ENCODE results near the gene RBCK1.

The RBCK1 gene

GRCh38 chr20:400128-400453 lies 8.0 kb upstream of the RBCK1 start:
- DNase-seq, result no peak

GRCh38 chr20:400454-401275 lies 7.4 kb upstream of the RBCK1 start:
- no peak for DNase-seq

DNA sequence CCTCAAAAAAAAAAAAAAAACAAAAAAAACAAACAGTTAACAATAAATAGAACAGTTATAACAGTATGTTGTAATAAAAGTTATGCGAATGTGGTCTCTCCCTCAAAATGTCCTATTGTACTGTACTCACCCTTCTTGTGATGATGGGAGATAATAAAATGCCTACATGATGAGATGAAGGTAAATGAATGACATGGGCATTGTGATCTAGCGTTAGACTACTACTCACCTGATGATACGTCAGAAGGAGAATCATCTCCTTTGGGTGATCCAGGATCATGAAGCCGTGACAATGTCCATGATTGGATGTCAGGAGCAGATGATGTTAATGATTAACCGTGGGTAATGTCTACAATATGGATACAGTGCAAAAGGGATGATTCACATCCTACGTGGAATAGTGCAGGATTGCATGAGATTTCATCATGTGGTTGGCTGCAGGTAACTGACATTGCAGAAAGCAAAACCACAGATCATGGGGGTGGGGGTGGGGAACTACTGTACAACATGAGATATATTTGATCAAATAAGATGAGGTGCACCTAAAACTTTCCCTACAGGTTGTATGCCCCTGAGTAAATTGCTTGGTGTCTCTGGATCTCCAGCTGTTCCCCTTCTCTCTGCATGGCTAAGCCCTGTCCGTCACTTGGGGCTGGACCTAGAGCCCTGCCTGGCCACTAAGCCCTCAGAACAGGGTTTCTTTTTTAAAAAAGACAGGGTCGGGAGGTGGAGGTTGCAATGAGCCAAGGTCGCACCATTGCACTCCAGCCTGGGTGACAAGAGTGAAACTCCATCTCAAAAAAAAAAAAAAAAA lies 6.2 kb upstream of the RBCK1 start:
- DNase-seq, result no peak

GRCh38 chr20:402496-402885 lies 5.6 kb upstream of the RBCK1 start:
- DNase-seq, result no peak

GRCh38 chr20:402898-403581 lies 5.1 kb upstream of the RBCK1 start:
- DNase-seq, result no peak

DNA sequence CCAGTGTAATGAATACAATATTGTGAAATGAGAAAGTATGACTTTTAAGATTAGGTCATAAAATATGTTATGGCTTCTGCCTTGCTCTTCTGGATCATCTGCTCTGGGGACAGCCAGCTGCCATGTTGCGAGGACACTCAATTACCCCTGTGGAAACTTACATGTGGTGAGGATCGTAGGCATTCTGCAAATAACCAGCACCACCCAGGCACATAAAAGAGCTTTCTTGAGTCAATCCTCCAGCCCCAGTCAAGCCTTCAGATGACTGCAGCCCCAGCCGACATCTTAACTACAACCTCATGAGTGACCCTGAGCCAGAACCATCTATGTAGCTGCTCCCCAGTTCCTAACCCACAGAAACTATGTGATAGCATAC lies 4.5 kb upstream of the RBCK1 start:
- DNase-seq, result no peak

GRCh38 chr20:404088-404487 lies 4.0 kb upstream of the RBCK1 start:
- DNase-seq, result no peak

GRCh38 chr20:406200-407132 lies 1.6 kb upstream of the RBCK1 start:
- DNase-seq, result no peak

GRCh38 chr20:407133-407952 lies 756 bp upstream of the RBCK1 start:
- peak; percentile 47 to 72 for DNase-seq

DNA sequence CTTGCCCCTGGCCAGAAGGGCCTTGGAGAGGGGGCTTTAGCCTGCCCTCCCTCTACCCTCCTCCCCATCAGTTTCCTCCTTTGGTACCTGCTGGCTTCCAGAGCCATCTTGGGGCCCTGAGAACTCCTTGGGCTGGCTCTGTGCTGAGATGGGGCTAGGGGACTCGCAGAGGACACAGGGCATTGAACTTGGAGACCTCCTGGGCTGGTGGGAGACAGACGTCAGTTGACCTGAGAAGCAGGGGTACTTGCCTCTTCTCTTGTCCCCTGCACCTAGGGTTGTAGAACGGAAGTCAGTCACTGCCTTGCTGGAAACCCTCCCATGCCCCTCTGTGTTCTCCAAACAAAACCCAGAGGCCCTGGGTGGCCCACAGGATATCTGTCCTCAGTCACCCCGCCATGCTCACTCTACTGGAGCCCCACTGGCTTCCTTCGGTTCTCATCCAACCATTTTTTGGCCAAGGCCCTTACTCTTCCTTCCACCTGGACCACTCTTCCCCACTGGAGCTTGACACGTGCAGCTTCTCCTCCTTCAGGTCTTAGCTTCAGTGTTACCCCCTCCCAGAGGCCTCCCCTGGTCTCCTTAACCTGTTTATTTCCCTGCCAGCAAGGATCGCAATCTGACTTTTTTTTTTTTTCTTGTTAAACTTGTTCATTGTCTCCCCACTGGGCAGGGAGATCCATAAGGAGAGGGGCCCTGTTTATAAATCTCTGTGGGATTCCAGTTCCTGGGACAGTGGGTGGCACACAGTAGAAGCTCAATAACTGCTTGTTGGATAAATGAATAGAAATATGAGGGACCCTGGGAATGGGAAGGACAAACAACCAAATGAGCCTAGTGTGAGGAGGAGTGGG lies 971 bp downstream of the RBCK1 start:
- peak in 1 of 2 experiments; percentile 34 for DNase-seq

DNA sequence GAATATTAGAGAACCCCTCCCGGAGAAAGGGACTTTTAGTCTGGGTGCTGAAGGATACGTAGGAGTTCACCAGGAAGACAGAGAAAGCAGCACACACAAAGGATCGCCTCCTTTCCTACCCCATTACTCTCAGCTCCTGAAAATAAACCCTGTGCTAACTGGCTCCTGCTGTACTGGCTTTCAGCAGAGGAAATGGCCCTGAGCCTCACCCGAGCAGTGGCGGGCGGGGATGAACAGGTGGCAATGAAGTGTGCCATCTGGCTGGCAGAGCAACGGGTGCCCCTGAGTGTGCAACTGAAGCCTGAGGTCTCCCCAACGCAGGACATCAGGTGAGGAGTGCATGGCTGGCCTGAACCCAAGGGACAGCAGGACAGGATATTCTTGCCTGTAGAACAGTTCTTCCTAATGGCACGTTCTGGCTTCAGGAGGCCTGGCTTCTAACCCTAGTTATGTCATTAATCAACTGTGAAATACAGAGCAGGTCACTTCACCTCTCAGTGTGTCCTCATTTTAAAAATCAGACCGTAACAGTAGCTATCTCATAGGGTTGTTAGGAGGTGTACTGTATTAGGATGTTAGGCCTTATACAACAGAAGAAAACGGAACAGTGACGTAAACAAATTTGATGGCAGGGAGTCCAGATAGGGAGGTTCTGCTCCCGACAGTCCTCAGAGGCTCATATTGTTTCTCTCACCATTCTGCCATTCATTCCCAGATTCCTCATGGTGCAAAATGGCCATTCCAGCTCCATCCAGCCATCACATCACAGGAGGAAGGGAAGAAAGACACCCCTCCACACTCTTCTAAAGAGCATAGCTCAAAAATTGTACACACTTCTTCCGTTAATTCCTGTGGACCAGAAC lies 1.8 kb downstream of the RBCK1 start:
- peak in 1 of 2 experiments; percentile 39 for DNase-seq

DNA sequence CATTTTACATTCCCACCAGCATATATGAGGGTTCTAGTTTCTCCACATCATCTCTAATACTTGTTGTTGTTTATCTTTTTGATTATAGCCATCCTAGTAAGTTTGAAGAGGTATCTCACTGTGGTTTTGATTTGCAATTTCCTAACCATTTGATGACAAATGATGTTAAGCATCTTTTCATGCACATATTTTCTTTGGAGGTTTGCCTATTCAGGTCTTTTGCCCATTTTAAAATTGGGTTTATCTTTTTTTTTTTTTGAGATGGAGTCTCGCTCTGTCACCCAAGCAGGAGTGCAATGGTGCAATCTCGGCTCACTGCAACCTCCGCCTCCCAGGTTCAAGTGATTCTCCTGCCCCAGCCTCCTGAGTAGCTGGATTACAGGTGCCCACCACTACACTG lies 4.0 kb downstream of the RBCK1 start:
- no peak for DNase-seq

DNA sequence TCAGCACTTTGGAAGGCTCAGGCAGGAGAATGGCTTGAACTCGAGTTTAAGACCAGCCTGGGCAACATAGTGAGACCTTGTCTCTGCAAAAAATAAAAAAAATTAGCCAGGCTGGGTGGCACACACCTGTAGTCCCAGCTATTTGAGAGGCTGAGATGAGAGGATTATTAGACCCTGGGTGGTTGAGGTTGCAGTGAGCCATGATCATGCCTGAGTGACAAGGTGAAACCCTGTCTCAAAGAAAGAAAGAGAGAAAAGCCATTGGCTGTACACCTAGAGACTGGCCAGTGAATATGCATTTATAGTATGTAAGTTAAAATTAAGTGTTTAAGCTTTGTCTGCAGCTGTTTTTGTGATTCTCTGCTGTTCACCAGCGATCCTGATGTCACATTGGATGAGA lies 6.1 kb downstream of the RBCK1 start:
- DNase-seq, result no peak

DNA sequence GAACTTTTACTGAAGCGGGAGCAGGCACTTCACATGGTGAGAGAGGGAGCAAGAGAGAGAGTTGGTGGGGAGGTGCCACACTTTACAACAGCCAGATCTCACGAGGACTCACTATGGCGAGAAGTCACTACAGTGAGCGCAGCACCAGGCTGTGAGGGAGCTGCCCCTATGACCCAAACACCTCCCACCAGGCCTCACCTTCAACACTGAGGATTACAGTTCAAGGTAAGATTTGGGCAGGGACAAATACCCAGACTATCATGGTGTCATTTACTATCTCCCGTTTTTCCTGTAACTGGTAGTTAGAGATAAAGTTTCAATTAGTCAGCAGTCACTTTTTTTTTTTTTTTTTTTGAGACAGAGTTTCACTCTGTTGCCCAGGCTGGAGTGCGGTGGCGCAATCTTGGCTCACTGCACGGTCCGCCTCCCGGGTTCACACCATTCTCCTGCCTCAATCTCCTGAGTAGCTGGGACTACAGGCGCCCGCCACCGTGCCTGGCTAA lies 7.8 kb downstream of the RBCK1 start:
- DNase-seq, result no peak

DNA sequence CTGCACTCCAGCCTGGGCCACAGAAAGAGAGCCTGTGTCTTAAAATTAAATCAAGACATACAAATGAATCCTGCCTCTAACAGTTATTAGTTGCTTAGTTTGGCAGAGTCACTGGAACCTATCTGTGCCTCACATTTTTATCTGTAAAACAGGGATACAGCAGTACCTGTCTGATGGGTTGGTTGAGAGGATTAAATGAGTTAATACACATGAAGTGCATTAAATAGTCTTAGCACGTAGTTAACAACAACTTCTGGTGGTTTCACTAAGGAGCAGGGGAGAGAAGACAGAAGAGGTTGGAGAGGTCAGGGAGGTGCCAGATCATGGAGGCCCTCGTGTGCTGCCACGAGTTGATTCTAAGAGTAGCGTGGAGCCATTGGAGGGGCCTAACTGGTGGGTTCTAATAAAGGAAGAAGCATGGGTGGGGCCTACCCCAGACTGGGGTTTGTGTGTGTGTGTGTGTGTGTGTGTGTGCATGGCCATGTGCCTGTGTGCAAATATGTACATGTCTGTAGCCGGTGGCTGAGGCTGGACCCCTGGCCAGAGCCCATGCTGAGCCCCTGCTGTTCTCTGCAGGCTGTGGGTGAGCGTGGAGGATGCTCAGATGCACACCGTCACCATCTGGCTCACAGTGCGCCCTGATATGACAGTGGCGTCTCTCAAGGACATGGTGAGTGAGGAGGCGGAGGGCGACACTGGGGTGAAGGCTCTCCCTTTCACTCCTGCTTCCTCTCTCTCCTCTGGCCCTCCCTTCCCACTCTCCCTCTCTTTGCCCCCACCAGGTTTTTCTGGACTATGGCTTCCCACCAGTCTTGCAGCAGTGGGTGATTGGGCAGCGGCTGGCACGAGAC lies 9.1 kb downstream of the RBCK1 start:
- no peak for DNase-seq

DNA sequence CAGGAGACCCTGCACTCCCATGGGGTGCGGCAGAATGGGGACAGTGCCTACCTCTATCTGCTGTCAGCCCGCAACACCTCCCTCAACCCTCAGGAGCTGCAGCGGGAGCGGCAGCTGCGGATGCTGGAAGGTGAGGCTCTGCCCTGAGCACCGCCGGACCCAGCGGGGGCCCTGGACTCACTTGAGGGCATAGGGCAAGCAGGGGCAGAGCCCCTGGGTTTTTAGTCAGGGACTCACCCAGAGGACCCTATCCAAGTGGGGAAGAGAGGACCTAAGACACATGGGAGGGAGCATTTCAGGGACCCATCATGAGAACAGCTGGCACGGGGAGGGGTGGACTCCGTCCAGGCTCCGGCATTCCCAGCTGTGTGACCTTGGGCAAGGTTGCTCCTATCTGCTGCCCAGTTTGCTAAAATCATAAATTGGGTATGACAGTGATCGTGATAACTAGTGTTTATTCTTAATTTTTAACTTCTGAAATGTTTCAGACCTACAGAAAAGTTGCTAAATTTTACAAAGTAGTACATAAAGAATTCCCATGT lies 9.8 kb downstream of the RBCK1 start:
- no peak for DNase-seq

- no peak for DNase-seq
Measured at GRCh38 chr20:418858-419365, 10.8 kb downstream of the RBCK1 start.

DNA sequence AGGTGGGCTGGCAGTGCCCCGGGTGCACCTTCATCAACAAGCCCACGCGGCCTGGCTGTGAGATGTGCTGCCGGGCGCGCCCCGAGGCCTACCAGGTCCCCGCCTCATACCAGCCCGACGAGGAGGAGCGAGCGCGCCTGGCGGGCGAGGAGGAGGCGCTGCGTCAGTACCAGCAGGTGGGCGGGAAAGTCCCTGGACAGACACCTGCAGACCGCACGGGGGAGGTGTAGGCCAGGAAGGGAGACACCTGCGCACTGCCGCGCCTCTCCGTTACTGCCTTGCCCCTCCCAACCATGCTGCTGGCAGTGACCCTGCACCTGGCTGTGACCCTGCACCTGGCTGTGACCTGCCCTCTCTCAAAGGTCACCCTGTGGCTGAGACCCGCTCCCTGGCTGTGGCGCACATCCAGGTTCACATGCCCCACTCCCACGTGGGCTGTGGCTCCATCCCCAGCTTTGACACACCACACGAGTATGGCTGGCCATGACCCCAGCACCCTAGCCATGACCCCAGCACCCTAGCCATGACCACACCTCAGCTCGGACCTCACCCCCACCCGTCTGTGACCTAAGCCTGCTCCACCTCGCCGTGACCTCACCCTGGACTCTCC lies 11.6 kb downstream of the RBCK1 start:
- DNase-seq, result peak; percentile 95 to 96

All from NCI-H2081 (cell line).